Measurements from ENCODE around the gene HMGCLL1. TPM values are rescaled to one million over a fixed set of nuclear protein-coding genes. Genes with fewer than 3 reads are reported as not detected.

Gene HMGCLL1
- polyA plus RNA-seq, 1 experiment: 0.15 TPM

DNA sequence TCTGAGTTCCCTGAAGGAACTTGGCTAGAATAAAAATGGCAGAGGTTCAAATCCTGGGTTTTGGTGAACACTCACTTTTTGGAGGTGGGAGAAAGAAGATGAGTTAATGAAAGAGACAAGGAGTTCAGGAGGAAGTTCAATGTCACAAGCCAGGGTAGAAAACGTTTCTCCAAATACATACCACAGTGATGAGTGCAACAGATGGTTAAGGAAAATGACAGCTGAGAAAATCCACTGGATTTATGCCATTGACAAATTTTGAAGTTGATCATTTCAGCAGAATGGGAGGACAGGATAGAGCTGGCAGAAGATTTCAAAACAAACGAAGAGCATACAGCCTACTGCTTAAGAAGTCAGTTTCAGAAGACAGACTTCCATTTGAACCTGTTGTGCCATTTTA lies 129.0 kb downstream of the HMGCLL1 start:
- no peak overlapping the region for H3K4me3 ChIP-seq (ENCODE audit: low read depth, low read length)
- ChIA-PET CTCF (interaction anchor here (0.6 to 1.4 kb wide), 2 partner anchors 142 to 491 kb away, joined by 3 to 5 read pairs; no protein-coding TSS in a partner anchor), POLR2A (no interaction called here)
- H3K9me3 ChIP-seq (ENCODE audit: control insufficient read depth, insufficient read depth, low read length): no peaks in the 10 kb centered on the region
- H3K27me3 ChIP-seq (ENCODE audit: control insufficient read depth, insufficient read depth, low read length): no peaks in the 10 kb centered on the region
- DNase-seq (ENCODE audit: low read depth, low spot score): no peak
- TF ChIP-seq, protein P1, sequence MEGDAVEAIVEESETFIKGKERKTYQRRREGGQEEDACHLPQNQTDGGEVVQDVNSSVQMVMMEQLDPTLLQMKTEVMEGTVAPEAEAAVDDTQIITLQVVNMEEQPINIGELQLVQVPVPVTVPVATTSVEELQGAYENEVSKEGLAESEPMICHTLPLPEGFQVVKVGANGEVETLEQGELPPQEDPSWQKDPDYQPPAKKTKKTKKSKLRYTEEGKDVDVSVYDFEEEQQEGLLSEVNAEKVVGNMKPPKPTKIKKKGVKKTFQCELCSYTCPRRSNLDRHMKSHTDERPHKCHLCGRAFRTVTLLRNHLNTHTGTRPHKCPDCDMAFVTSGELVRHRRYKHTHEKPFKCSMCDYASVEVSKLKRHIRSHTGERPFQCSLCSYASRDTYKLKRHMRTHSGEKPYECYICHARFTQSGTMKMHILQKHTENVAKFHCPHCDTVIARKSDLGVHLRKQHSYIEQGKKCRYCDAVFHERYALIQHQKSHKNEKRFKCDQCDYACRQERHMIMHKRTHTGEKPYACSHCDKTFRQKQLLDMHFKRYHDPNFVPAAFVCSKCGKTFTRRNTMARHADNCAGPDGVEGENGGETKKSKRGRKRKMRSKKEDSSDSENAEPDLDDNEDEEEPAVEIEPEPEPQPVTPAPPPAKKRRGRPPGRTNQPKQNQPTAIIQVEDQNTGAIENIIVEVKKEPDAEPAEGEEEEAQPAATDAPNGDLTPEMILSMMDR (IDR thresholded peaks at IDR 0.05; ENCODE audit: low read depth, low read length): no peak
- H3K27ac ChIP-seq (ENCODE audit: low read depth, low read length): no peak overlapping the region

DNA sequence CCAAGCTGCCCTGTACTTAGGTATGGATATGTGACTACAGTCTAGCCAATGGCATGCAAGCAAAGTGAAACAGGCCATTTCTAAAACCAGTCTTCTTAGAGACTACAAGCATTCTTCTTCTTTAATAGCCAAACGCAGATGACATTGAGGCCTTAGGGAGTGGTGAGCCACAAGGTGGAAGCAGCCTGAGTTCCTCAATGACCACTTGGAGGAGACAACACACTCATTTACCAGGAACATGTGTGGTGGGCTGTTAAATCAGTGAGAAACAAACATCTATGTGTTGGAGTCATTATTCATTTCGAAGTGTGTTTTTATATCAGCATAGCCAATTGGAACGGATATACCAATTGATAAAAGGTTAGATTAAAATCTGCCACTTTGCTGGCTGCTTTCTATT lies 129.8 kb downstream of the HMGCLL1 start:
- Histone ChIP-seq H3K27me3 (ENCODE audit: control insufficient read depth, insufficient read depth, low read length) (no peaks in the 10 kb centered on the region), H3K9me3 (ENCODE audit: control insufficient read depth, insufficient read depth, low read length) (no peaks in the 10 kb centered on the region), H3K4me3 (ENCODE audit: low read depth, low read length) (no peak overlapping the region), H3K27ac (ENCODE audit: low read depth, low read length) (no peak overlapping the region)
- ChIA-PET CTCF (interaction anchor here (1.0 kb wide), 1 partner anchor 438 kb away, joined by 3 read pairs; no protein-coding TSS in a partner anchor), POLR2A (no interaction called here)
- TF ChIP-seq, protein P1 (IDR thresholded peaks at IDR 0.05; ENCODE audit: low read depth, low read length): no peak
- DNase-seq (ENCODE audit: low read depth, low spot score): no peak

DNA sequence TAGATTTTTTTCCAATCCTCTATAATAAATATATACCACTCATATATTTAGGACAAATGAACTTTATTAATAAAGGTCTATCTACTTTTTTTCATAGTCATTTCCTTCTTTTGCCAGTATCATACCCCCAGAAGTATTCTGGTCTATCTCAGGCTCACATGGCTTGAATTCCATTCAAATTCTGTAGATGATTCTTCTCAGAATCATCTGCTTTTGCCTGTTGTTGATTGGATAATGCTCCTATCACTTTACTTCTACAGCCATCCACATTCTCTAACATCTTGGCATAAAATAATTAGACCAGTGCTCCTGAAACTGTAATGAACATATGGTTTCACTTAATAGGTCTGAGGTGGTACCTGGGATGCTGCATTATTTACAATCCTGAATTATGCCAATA lies 130.5 kb downstream of the HMGCLL1 start:
- H3K9me3 ChIP-seq (ENCODE audit: control insufficient read depth, insufficient read depth, low read length): no peaks in the 10 kb centered on the region
- ChIA-PET POLR2A (no interaction called here), CTCF (interaction anchor here (0.5 to 5.3 kb wide), 3 partner anchors 438 to 699 kb away, joined by 3 to 117 read pairs (median 3); no protein-coding TSS in a partner anchor)
- TF ChIP-seq, protein P1 (IDR thresholded peaks at IDR 0.05; ENCODE audit: low read depth, low read length): no peak
- DNase-seq (ENCODE audit: low read depth, low spot score): no peak
- H3K27me3 ChIP-seq (ENCODE audit: control insufficient read depth, insufficient read depth, low read length): no peaks in the 10 kb centered on the region
- H3K27ac ChIP-seq (ENCODE audit: low read depth, low read length): no peak overlapping the region
- H3K4me3 ChIP-seq (ENCODE audit: low read depth, low read length): no peak overlapping the region

DNA sequence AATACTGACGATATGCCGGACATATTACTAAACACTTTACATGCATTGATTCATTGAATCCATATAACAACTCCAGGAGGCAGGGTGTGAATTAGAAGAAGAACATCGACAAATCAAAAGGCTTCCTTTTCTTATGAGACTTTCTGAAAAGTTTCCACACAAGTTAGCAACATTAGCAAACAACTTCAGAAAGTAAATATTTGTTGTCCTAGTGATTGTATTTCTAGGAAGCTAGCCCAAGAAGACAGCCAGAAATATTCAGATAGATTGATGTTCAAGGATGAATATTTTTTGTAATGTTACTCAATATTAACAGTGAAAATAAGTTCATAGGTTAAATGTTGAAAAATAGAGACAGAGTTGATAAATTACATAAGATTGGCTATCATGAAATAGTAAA lies 131.1 kb downstream of the HMGCLL1 start:
- no peaks in the 10 kb centered on the region for H3K9me3 ChIP-seq (ENCODE audit: control insufficient read depth, insufficient read depth, low read length)
- DNase-seq (ENCODE audit: low read depth, low spot score): no peak
- no peak overlapping the region for H3K27ac ChIP-seq (ENCODE audit: low read depth, low read length)
- H3K27me3 ChIP-seq (ENCODE audit: control insufficient read depth, insufficient read depth, low read length): no peaks in the 10 kb centered on the region
- TF ChIP-seq, protein P1 (IDR thresholded peaks at IDR 0.05; ENCODE audit: low read depth, low read length): no peak
- H3K4me3 ChIP-seq (ENCODE audit: low read depth, low read length): no peak overlapping the region
- ChIA-PET POLR2A (no interaction called here), CTCF (interaction anchor here (0.5 to 6.0 kb wide), 3 partner anchors 491 to 699 kb away, joined by 3 to 128 read pairs (median 117); no protein-coding TSS in a partner anchor)

DNA sequence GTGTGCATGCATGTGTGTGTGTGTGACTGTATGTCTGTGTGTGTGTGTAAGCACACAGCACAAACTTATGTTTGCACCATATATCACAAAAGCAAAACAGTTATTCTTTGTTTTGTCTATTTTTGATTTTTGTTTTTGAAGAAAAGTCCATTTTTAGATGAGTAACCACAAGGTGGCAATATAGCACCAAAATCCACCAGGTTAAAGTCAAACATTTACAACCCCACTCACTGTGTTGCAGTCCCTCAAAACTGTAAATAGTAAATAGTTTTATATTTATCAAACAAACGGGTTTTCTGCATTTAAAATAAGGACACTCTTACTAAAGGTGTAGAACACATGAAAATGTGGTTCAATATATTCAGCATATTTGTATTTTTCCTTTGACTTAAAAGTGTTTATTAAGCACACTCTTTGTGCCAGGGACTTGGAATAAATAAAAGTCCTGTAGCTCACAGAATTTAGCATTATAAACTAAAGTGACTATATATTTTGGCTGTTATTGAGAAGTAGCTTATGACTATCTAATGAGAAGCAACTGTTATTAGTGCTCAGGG lies 133.3 kb downstream of the HMGCLL1 start:
- Histone ChIP-seq H3K27ac (ENCODE audit: low read depth, low read length) (no peak overlapping the region), H3K27me3 (ENCODE audit: control insufficient read depth, insufficient read depth, low read length) (no peaks in the 10 kb centered on the region), H3K4me3 (ENCODE audit: low read depth, low read length) (no peak overlapping the region), H3K9me3 (ENCODE audit: control insufficient read depth, insufficient read depth, low read length) (no peaks in the 10 kb centered on the region)
- ChIA-PET POLR2A (no interaction called here), CTCF (interaction anchor here (0.5 to 6.0 kb wide), 35 partner anchors 8 to 847 kb away, joined by 3 to 128 read pairs (median 4); partner anchors contain the start of genes BMP5 and HMGCLL1)
- DNase-seq (ENCODE audit: low read depth, low spot score): no peak
- TF ChIP-seq, protein P1 (IDR thresholded peaks at IDR 0.05; ENCODE audit: low read depth, low read length): peak; percentile 57
